Ovary (tissue), 9 donors: ENCODE measurements around the gene NUDCD3. TPM values are rescaled to one million over a fixed set of nuclear protein-coding genes. Genes with fewer than 3 reads are reported as not detected.
"Not testable (repeated sequence)": the region's sequence is repeated elsewhere in the genome, so short reads cannot be mapped to it uniquely, and the experiment has no call there.

Experiments used
- DNase-seq, 5 donors: peaks; one replicate each; pipeline ENCODE4 v3.0.0-alpha.2; 2019 to 2020
- H3K27ac ChIP-seq, 2 donors: fragments of 200-600 bp; one replicate each; pipeline versions ENCODE4 v1.5.1 to v1.8.0; 2019 to 2022
- H3K27me3 ChIP-seq: fragments of 200-600 bp; one replicate; pipeline ENCODE4 v1.8.0; 2022
- H3K36me3 ChIP-seq: fragments of 200-600 bp; sonication (generic); one replicate; pipeline ENCODE4 v1.5.1; 2019
- H3K4me1 ChIP-seq: one replicate; pipeline ENCODE4 v1.8.1; 2013; ENCODE audit warnings: mild to moderate bottlenecking, moderate library complexity; ENCODE audit not compliant: insufficient read depth
- H3K4me3 ChIP-seq: fragments of 200-600 bp; sonication (generic); one replicate; pipeline ENCODE4 v1.5.1; 2017
- H3K9me3 ChIP-seq, 2 donors: fragments of 200-600 bp in 1 of 2; sonication (generic) in 1 of 2; one replicate each; pipeline versions ENCODE4 v1.5.1 to v1.8.1; 2013 to 2019; ENCODE audit warnings: mild to moderate bottlenecking in 1 of 2, moderate library complexity in 1 of 2
- CTCF ChIP-seq, 3 donors: fragments of 450-650 bp in 2 of 3; fragments of 200-600 bp in 1 of 3; IDR thresholded peaks; one replicate each; pipeline versions ENCODE4 v1.5.1 to v1.8.0; 2016 to 2022; ENCODE audit warnings: antibody characterized with exemption in 3 of 3, mild to moderate bottlenecking in 1 of 3
- EP300 ChIP-seq: sonication (generic); formaldehyde crosslinking; IDR thresholded peaks from one replicate; pipeline ENCODE4 v1.6.1; 2017; ENCODE audit warnings: antibody characterized with exemption
- POLR2A ChIP-seq: fragments of 450-650 bp; IDR thresholded peaks from one replicate; pipeline ENCODE4 v1.6.1; 2017; ENCODE audit warnings: antibody characterized with exemption, mild to moderate bottlenecking, moderate library complexity
- WGBS, 3 donors: extraction: QIAGEN DNeasy Blood & Tissue Kit in 1 of 3; methylation state at CpG; one replicate each; pipeline versions ENCODE4 v1.1.5 to v1.1.7; 2013 to 2017; 5-methylcytosine and 5-hydroxymethylcytosine counted together
- intact Hi-C, 4 donors: fragments of 100-400 bp; cut with DNase I; formaldehyde crosslinking; loops; one replicate each; pipeline versions ENCODE4 v1.11.0 to v1.15.1; 2022 to 2023
- polyA plus RNA-seq, 2 donors: library from polyadenylated mRNA; stranded (reverse); fragments of 200-250 nt in 1 of 2; fragments of 350-450 nt in 1 of 2; fragmentation: Illumina TruSeq in 1 of 2; extraction: RNeasy Lipid Tissue Mini Kit (QIAGEN cat#74804) in 1 of 2; gene quantifications; one replicate each; pipeline ENCODE4 v1.2.3, GENCODE V29; 2013 to 2014
- total RNA-seq, 7 donors: library from RNA; depleted of rRNA in 2 of 7; stranded (reverse); fragments of >200 nt in 2 of 7; fragmentation: NEBNext Ultra II Directional in 3 of 7; extraction: Animal tissue kit (Norgen Biotek cat#: 25700) in 3 of 7; gene quantifications; one replicate each; pipeline versions ENCODE4 v1.1.0 to v1.2.4, GENCODE V29; 2016 to 2023
- donor health status: DM: no; HTN: no; CAD: no; lungs with moderate emphysema.
- donor health status: DM: no; HTN: no; CAD: no.
- donor health status: Bipolar disorder and iron deficiency.
- donor health status: DM: yes; HTN: yes; CAD: no.
- donor health status: DM: no; HTN: no; CAD: no.
- donor health status: DM: yes; HTN: yes; CAD: no.

The NUDCD3 gene
- total and polyA plus RNA-seq, 9 donors = 32.1 to 117 (median 102) TPM

GRCh38 chr7:44512736-44513135, 22.3 kb upstream of the NUDCD3 start:
- Histone ChIP-seq H3K27ac (no peak overlapping the region), H3K36me3 (no peaks in the 10 kb centered on the region), H3K4me1 (no peaks in the 10 kb centered on the region), H3K9me3 (no peaks in the 10 kb centered on the region), H3K27me3 (no peaks in the 10 kb centered on the region), H3K4me3 (no peak overlapping the region)
- TF ChIP-seq POLR2A (no peak), CTCF (IDR thresholded peaks at IDR 0.05) (no peak), EP300 (no peak)
- intact Hi-C loops = no loop called here
- 89 to 94% (median 91%) methylated on average over 7 of the region's 7 CpGs for WGBS, 3 donors
- no peak for DNase-seq

- intact Hi-C loops = no loop called here
- Histone ChIP-seq H3K4me1 (no peaks in the 10 kb centered on the region), H3K9me3 (peaks cover 0 to 3% of the 10 kb centered on the region in 2 donors), H3K36me3 (no peaks in the 10 kb centered on the region), H3K4me3 (no peak overlapping the region), H3K27me3 (no peaks in the 10 kb centered on the region), H3K27ac (no peak overlapping the region)
- WGBS, 3 donors = 25 to 51% (median 48%) methylated on average over 4 of the region's 4 CpGs
- TF ChIP-seq EP300 (no peak), CTCF (IDR thresholded peaks at IDR 0.05) (no peak), POLR2A (no peak)
- DNase-seq = no peak
Measured at GRCh38 chr7:44511863-44512468, 21.5 kb upstream of the NUDCD3 start.

- H3K9me3 ChIP-seq = peaks cover 0 to 3% of the 10 kb centered on the region in 2 donors
- no peaks in the 10 kb centered on the region for H3K4me1 ChIP-seq
- H3K36me3 ChIP-seq = no peaks in the 10 kb centered on the region
- no peak overlapping the region for H3K4me3 ChIP-seq
- intact Hi-C loops = no loop called here
- no peak overlapping the region for H3K27ac ChIP-seq
- 69 to 72% (median 71%) methylated on average over 1 of the region's 1 CpG for WGBS, 3 donors
- H3K27me3 ChIP-seq = no peaks in the 10 kb centered on the region
- DNase-seq = no peak
- TF ChIP-seq EP300 (no peak), CTCF (IDR thresholded peaks at IDR 0.05) (no peak), POLR2A (no peak)
Measured at GRCh38 chr7:44511236-44511635, 20.8 kb upstream of the NUDCD3 start.

- no peaks in the 10 kb centered on the region for H3K27me3 ChIP-seq
- intact Hi-C loops = no loop called here
- no peak for TF ChIP-seq EP300
- TF ChIP-seq POLR2A = no peak
- no peak for TF ChIP-seq CTCF (IDR thresholded peaks at IDR 0.05)
- H3K36me3 ChIP-seq = no peaks in the 10 kb centered on the region
- H3K9me3 ChIP-seq = peaks cover 0 to 3% of the 10 kb centered on the region in 2 donors
- no peak overlapping the region for H3K4me3 ChIP-seq
- DNase-seq = no peak
- H3K27ac ChIP-seq = no peak overlapping the region
- no peaks in the 10 kb centered on the region for H3K4me1 ChIP-seq
- WGBS, 3 donors = 48 to 64% (median 50%) methylated on average over 2 of the region's 2 CpGs
Measured at GRCh38 chr7:44508328-44509030, 18.0 kb upstream of the NUDCD3 start.

- H3K9me3 ChIP-seq, H3K27me3 ChIP-seq, H3K27ac ChIP-seq, H3K36me3 ChIP-seq, H3K4me3 ChIP-seq, DNase-seq, intact Hi-C loops, H3K4me1 ChIP-seq: not testable (repeated sequence)
- 69 to 75% (median 73%) methylated on average over 3 of the region's 3 CpGs for WGBS, 3 donors
Measured at GRCh38 chr7:44506592-44507288, 16.3 kb upstream of the NUDCD3 start.
